Jurkat, Clone E6-1 (cell line): ENCODE data around the gene DNAJC13.
"Not testable (repeated sequence)": the region's sequence is repeated elsewhere in the genome, so short reads cannot be mapped to it uniquely, and the experiment has no call there.

Experiments used
- DNase-seq: peaks from one replicate; pipeline ENCODE4 v3.0.0-alpha.2; 2011; ENCODE audit warnings: low read depth, low spot score
- H3K4me3 ChIP-seq: 2 replicates; pipeline ENCODE4 v1.5.1; 2011; ENCODE audit warnings: mild to moderate bottlenecking, low read length, control low read depth, moderate library complexity

The DNAJC13 gene

DNA sequence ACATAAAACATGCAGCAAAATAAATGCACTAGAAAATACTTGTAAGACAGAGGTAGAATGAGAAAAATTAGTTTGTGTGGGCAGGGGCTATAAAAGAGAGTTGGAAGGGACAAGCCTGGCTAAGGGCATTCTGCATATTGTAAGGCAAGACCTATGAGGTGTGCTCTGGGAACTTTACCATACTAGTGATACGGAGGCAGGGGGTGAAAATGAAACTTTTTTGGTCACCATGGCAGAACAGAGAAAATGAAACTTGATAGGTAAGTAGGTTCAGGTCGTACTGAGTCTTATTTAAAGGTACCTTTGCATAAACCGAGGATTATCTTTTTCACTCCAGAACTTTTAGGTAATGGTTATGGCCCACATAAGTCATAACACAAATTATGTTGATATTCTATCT lies 105.1 kb downstream of the DNAJC13 start:
- no peak for DNase-seq
- H3K4me3 ChIP-seq, result no peak overlapping the region

DNA sequence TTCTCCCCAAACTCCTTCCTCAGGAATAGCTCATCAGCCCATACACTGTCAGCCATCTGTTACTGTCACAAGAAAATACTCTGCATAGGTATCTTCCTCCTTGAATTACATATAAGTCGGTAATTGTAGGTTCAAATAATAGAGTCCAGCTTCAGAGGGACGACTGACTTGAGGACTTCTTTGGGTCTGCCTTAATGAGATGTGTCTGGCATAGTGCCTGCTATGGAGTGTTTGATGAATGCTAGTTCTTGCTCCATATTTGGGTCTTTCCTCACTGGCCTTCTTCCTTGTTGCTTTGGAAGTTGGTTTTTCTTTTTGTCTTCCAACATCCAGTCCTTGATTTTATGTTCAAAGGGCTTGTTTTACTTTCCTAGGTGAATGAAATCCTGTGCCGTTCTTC lies 113.3 kb downstream of the DNAJC13 start:
- no peak for DNase-seq
- H3K4me3 ChIP-seq, result no peak overlapping the region

DNA sequence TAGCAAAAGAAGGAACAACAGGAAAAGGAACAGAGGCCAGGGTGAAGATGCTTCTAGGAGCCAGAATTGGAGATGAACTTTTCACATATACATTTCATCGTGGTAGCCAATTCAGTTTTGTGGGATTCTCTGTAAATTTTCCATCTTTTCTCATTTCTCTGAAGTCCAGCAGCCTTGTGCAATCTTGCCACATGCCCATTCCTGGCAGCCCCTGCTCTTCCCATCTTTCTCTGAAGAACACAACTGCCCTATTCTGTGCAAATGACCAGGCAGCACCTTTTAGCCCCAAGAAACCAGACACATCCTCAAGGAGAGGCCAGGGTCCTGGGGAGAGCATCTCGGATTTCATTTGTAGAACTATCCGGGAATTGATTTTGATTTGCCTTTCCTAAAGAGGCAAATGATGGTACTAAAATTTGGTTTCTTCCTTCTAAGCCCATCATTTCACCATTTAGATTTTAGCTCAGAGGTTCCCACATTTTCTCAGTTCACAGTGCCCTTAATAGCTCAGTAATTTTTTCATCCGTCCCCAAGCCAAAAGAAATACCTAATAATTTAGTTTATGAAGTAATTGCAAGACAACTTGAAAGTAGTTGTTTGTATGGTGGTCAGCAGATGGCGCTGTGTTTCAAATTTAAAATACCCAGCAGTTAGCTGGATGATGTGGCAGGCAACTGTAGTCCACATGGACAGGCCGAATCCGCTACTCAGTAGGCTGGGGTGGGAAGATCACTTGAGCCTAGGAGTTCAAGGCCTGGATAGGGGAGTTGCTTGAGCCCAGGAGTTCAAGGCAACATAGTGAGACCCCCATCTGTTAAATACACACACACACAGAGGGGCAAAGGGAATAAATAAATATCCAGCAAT lies 118.5 kb downstream of the DNAJC13 start:
- DNase-seq, result peak; percentile 61
- no peak overlapping the region for H3K4me3 ChIP-seq

DNA sequence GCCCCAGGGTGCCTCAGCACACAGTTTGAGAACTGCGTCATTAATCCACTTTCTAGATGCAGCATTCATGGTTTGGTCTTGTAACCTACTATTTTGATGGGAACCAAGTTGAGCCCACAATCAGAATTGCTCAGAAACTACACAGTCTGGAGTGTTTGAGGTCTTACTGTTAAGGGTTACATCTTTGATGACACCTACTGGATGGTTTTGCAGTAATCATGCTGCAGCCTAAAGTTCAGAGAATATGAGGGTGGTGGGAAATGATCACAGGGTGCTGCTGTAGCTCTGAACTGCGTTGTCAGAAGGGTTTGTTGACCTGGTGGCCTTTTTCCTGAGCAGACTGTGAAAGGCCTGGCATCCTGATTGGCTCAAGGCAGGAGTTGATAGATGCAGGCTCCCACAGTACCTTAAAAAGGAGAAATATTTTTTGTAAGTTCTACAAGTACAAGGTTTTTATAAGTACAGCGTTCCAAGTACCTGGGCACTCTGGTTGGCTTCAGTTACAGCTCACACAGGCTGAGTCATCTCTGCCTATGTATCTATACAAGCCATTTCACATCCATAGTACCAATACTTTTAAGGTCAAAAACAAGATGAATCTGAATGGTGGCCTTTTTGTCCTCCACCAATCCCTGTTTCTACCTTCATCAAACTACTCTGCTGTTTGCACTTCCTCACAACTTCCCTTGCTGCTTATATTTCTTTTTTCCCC lies 119.3 kb downstream of the DNAJC13 start:
- H3K4me3 ChIP-seq, result no peak overlapping the region
- no peak for DNase-seq

DNA sequence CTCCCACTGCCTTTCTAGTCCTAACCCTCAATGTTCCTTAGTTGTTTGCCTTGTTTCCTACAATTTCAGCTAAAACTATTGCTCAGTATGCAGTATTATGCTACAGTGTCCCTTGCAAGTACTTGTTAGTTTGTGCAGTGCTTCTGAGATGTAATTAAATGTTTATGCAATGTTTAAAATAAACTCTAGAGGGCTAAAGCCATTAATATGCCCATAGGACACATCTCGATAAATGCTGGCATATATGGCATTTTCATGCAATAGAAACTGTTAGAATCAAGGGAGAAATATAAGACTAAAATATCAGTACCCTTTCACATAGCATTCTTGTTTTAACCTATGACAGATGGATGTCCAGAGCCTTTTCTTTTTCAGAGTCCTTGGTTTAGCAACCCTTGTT lies 120.0 kb downstream of the DNAJC13 start:
- no peak for DNase-seq
- no peak overlapping the region for H3K4me3 ChIP-seq

DNA sequence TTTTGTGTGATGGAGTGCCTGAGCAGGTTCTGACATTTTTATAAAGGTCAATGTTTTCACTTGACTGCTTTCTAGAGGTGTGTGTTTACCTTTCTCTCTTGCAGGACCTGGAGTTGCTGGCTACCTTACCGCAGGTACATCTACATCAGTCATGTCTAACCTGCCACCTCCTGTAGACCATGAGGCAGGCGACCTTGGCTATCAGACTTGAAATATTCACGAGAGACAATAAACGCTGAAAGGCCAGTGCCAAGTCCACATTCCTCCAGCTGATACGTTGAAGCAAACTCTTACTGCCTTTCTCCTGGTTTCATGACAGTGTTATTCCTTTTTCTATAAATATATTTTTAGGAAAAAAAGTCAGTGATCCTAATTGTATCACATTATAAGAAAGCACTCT lies 120.8 kb downstream of the DNAJC13 start:
- no peak for DNase-seq
- H3K4me3 ChIP-seq, result no peak overlapping the region

DNA sequence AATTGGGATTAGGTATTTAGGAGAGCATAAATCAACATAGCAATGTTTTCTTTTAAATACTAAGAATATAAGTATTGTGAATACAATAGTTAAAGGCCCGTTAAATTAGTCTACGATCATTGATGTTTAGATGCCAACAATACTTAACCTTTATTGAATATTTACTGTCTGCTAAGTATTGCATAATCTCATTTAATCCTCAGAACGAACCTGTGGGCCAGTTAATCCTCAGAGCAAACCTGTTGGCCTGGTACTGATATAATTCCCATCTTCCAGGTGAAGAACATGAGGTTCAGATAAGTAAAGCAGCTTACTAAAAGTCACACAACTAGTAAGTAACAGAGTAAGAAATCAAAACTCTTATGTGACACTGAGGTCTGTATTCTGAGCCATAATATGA lies 122.4 kb downstream of the DNAJC13 start:
- no peak for DNase-seq
- no peak overlapping the region for H3K4me3 ChIP-seq

DNA sequence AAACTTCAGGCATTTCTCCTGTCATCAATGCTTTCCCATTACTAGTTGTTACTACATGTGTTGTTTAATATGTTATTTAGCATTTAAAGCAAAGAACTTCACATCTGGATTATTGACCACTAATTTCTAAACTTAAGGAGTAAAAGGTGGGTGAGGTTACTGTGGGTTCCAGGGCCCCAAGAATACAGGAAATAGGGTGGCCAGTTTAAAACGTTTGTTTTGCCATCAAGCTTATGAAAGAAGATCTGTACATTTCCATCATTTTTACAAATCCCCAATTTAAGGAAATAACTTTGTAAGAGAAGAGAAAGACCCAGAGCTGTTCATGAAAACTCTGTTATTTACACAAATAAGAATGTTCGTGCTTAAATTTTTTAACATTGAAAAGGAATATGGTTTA lies 125.3 kb downstream of the DNAJC13 start:
- H3K4me3 ChIP-seq, result no peak overlapping the region
- DNase-seq, result no peak

DNA sequence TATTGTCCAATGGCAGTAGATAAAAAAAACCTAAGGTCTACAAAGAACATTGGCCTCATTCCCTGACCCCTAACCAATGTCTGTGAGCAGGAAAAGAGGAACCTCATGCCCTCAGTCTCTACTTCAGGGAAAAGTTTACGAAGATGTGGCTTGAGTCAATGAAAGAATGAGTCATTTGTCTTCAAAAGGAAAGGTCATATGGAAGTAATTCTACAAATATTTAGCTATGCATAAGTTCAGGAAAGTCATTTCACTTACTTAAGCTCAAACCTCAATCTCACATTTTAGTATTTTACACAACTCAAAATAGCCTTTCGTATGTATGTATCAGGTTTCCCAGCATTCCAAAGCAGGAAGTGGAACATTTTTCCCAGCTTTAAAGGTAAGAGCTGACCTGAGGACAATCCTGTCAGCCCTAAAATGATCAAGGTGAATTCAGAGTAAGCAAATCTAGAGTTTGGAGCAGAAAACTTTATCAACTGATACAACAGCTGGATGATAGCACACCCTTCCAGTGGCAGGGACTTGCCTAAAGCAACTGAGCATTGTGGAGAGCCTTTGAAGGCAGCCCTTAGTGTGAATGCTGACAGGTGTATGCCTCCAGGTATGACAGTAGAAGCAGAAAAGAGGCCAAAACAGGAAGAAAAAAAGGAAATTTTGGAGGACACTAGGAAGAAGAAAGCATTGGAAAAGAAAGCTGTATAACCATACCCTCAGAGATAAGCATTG lies 125.9 kb downstream of the DNAJC13 start:
- DNase-seq, result no peak
- no peak overlapping the region for H3K4me3 ChIP-seq

DNA sequence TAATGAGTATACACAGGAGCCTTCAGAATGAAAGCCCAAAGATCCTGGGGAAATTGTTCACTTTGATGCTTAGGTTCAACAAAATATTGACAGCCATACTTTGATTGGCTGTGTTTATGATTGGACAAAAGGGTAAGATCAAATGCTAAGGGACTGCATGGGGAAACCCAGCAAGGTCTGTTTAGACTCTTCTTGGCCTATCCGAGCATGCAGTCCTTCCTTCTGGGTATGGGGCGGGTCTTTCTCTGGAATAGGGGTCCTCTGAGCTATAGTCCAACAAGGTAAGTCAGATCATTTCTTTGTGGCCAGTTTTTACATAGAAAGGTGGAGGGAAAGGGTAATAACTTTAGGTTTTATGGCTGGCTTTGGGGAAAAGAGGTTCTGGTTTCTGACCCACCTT lies 126.8 kb downstream of the DNAJC13 start:
- no peak for DNase-seq
- no peak overlapping the region for H3K4me3 ChIP-seq

DNA sequence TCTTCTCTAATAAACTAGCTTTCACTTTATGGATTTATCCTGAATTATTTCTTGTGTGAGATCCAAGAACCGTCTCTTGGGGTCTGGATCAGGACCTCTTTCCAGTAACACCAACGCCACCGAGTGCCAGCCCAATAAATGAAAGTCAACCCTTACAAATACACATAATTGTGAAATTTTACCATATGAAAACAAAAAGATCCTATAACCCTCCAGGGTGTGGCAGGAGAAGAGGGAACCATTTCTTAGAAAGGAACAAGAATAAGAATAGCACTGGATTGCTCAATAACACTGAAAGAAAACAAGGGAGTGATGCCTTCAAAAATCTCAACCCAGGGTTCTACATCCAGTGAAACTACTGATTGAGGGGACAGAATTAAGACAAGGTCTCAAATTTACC lies 128.2 kb downstream of the DNAJC13 start:
- H3K4me3 ChIP-seq, result no peak overlapping the region
- no peak for DNase-seq

DNA sequence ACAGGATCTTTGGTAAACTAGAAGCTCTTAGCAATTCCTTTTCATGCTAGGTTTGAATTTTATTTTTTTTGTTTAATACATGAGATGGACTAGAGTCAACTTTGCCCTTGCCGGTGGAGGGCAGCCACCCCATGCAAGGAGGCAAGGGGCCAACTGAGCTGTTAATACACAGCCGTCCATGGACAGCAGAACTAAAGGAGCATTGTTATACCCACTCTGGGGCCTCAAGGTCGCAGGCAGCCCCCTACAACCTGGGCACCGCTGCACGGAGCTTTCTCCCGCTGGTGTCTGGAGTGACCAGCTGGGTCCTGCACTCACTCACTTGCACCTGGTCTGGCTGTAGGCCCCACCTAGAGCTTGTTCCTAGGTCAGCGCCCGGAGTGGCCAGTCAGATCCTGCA lies 131.9 kb downstream of the DNAJC13 start:
- DNase-seq, result no peak
- H3K4me3 ChIP-seq, result no peak overlapping the region

DNA sequence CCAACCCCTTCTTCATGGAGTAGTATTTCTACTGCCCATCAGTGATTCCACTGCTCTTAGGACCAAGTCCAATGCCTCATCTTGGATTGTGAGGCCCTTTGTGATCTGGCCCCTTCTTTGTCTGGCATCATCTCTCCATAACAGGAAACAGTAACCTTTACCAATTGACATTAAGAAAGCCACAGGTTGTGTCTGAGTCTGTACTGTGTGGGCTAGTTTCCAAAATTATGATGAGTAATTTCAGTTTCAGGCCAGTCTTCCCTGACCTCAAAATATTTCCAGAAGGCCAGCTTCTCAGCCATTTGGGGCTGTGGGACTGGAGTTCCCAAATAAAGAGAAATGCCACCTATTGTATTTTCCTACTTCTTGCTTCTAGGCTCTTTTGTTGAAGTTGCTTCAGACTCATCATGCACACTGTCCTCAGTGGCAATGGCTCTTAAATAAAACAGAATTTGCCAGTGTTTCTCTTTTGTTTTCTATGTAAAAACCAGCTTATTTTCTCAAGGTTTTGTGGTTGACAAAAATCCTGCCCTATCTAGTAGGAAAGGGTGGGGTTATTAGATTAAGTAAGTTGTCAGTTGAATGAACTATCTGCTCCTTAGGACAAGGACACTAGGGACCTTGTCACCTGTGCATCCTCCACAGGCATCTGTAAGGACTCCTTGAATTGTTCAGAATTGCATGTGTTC lies 132.7 kb downstream of the DNAJC13 start:
- DNase-seq, result no peak
- H3K4me3 ChIP-seq, result no peak overlapping the region

DNA sequence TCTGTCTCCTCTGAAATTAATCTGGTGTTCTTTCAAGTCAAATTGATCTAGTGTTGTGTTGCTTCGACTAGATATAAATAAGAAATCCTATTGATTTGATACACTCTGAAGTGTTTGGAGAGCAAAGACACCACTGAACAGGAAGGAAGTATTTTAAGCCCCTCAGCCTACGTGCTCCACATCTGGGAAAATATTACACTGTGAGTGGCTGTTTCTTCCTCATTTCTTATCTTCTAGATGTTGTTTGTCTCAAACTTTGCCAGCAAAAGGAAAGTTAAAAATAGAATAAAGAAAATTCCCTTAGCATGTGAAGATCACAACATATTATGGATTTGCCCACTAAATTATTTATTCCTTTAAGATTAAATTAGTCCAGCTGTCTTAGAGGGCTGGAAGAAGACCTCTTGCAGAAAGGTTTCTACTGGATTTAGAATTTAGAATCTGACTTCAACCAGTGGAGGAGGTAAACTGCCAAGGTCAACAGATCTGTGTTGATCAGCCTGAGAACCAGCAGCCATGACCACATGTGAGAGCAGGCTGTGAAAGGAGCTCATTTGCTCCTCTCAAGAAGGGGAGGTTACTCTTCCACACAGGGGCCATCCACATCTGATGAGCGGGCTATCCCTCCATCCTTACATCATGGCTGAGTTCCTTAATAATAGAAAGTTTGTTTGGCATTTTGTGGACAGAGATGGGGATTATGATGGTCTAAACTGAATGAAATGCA lies 133.4 kb downstream of the DNAJC13 start:
- DNase-seq, result no peak
- no peak overlapping the region for H3K4me3 ChIP-seq

DNA sequence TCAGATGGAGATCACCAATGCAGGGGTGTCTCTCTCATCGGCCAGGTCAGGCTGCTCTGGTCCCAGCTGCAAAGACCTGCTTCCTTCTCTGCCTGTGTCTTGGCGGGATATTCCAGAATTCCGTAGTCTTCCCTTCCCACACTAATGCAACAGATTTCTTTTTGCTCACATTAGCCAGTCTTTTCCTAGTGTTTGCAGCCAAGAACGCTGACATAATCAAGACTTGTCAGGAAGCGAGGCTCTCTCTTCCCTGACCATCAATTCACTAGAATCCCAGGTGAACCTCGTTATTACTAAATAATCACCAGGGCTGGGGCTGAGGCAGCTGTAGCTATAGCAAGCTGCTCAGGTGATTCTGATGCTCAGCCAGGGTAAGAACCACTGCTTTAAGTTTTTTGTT lies 136.5 kb downstream of the DNAJC13 start:
- no peak overlapping the region for H3K4me3 ChIP-seq

DNA sequence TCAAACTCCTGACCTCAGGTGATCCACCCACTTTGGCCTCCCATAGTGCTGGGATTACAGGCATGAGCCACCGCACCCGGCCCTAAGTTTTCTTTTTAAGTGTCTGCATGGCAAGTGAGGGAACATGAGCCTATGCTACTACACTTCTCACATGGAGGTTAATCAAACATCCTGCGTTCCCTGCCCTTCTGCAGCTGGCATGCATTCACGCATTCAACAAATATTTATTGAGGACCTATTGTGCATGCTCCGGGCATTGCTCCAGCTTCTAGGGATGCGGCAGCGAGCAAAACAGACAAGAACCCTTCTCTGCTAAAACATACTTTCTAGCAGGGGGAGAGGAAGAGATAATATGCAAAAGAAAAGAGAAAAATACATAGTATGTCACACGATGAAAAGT lies 137.1 kb downstream of the DNAJC13 start:
- no peak overlapping the region for H3K4me3 ChIP-seq
- no peak for DNase-seq

More for the DNA sequence above, 136.5 kb downstream of the DNAJC13 start:
- no peak for DNase-seq

DNA sequence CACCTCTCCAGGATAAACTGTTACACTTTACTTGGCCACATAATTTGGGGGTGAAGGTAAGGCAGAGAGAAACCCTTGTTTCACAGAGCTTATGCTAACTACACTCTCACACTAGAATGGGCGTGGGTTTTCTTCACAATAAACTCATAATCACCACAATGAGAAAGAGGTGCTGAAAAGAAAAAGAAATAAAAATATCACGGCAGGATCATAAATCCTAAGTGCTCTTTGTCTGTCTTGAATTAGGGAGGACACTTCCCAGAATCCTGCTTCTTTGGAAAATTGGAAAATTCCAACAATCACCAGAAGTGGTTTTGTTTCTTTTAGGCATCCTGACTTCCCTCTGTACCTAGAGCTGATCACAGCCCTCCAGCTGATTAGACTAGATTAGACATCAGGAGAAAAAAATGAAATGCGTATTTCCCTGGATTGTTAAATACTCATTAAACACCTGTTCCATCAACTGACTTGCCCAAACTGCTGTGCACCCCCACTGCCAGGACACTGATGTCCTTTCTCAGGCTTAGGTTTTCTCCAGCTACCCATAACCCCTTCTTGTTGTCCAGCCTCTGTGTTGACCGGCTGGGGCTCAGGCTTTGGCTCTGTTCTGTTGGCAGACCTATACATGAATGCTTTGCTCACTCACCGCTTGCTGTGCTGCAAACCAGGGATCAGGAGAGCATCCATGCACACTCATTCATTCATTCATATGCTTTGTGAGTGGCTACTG lies 138.2 kb downstream of the DNAJC13 start:
- no peak overlapping the region for H3K4me3 ChIP-seq
- DNase-seq, result no peak

DNA sequence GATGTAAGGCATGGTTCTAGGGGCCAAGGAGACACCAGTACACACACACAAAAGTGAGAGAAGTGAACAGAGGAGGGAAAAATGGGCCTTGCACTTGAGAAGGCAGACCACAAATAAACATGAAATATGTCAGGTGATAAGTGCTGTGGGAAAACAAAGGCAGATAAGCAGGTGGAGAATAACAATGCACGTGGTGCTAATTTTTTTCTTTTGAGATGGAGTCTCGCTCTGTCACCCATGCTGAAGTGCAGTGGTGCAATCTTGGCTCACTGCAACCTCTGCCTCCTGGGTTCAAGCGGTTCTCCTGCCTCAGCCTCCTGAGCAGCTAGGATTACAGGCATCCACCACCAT lies 138.7 kb downstream of the DNAJC13 start:
- DNase-seq, H3K4me3 ChIP-seq: not testable (repeated sequence)
